HG02759 (cell line): ENCODE measurements around the gene MYO15B.

Source experiments
- ATAC-seq: cut with Tn5 transposase; IDR thresholded peaks from one replicate; pipeline ENCODE4 v1.9.1; 2021; ENCODE audit warnings: mild to moderate bottlenecking, moderate library complexity; ENCODE audit not compliant: unreplicated experiment

The MYO15B gene

DNA sequence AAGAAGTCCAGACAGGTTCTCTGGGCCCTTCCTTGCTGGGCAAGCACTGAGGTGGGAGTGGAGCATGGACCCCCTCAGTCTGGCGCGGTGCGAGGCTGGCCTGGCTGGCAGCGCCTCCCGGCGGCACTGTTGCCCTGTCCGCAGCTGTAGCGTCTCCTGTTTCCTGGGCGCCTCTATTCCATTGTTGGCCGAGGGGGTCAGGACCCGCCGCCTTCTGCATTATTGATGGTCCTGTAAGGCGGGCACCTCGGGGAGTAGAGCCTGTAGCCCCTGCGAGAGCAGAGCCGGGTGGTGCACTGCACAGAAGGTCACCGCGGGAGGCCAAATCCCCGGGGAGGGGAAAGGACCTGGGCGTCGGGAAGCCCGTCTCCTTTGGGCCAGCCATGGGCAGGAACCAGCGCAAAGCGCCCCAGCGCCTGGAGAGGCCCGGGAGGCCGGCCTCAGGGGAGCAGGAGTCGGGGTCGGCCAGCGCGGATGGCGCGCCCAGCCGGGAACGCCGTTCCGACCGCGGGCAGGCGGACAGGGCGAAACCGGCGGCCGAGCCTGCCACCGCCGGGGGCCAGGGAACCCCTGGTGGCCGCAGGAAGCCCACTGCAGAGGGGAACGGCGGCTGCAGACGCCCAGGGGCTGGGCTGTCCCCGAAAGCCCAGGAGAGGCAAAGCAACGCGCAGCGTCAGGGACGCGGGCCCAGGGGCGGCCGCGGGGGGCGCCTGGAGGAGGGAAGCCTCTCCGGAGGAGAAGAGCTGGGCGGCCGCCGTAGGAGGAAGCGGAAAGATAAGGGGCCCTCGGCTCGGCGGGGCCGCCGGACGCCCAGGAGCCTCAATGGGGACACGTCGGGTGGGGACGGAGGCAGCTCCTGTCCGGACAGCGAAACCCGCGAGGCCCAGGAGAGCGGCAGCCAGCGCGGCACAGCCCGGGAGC lies at the start of gene MYO15B:
MYO15B (plus strand) TSS at position 126 of the 921 bp plus-strand sequence; CDS start at position 384, 258 bp downstream.
- ATAC-seq: no peak

DNA sequence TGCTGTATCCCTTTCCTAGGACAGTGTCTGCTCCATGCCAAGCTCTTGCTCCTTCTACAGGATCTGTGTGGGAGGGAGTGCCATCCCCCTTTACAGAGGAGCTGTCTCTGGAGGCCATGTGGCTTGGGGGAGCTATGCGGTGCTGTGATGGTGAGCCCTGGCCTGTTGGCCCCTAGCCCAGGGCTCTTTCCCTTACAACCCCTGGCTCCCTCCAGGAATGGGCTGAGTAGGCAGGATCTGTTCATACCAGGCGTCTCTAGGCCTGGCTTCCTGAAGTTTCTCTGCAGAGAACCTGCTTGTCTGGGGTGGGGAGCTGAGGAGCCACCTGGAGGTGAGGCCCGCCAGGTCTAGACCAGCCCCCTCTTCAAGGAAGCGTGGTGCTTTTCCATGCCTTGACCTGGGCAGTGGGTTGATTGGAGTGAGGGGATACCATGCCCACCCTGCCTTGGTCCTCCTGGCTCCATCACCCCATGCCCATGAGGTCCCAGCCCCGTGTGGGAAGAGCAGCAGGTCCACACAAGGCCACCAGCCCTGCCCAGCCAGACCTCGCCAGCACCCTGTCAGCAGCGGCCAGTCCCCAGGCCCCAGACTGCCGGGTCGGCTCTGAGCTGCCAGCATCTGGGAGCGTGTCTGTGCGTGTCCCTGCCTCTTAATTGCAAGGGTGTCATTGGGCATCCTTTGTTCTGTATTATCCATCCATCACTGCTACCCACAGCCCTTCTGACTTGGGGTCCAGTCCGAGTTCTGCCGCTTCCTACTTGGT lies 47.5 kb upstream of the MYO15B start:
- ATAC-seq: no peak

DNA sequence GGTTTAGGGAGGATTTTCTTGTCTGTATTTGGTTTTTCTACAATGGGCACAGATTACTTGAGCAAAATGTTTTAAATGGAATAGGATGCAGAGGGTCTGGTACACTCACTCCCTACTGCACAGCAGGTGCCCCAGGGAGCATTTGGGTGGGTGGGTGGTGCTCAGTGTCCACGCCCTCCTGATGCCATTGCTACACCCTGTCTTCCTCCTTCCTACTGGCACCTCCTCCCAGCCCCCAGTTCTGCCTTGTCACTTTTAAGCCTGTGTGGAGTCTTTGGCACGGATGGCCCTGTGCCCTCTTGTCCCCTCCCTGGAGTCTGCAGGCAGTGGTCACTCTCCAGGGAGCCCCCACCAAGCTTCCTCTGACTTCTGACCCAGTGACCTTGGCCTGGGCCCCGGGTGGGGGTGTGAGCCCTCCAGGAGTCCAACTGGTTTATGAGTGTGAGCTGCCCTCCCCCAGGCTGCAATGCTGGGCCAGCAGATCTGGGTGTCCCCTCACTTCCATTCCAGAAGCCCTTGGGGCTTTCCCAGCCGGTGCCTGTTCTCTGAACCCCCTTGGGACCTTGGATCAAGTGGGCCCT lies 46.6 kb upstream of the MYO15B start:
- no peak for ATAC-seq

DNA sequence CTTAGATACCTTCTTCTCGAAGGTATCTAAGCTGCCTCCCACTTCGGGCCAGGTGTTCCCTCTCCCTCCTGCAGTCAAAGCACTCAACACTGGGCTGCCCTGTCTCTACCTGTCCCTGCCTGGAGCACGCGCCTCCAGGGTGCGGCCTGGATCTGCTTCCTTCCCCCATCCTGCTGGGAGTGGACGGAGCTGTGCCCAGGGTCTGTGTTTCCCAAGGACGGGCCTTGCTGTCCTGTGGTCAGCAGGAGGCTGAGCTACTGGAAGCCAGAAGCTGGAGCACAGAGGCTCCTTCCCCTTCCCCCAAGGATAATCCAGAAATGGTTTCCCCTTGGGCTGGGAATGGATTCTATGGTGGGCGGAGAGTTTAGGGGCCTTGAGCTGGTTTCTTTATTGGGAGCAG lies 45.4 kb upstream of the MYO15B start:
- no peak for ATAC-seq

DNA sequence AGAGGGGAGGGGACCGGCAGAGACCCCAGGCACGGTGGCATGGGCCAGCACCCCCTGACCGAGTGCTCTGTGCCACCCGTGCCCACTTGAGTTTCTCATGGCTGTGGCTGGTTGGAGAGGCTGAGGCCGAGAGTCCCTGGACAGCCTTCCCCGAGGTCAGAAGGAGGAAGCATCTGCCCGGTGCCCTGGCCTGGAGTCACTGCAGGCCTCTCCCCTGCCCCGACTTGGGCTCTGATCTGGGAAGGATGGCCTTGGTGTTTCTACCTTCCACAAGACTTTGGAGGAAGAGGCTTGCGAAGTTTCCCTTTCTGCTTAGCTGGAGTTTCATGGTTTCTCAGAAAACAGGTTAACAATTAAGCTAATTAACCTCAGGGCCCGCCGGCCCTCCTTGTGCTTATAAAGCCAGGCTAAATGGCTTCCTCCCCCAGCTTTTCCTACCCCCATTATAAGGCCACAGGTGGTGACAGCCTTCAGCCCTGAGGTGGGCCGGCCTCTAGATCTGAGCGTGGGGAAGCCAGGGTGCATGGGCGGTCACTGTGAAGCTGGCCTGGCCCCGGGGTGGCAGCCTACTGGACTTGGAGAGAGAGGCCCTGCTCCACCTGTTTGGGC lies 44.8 kb upstream of the MYO15B start:
- no peak for ATAC-seq

DNA sequence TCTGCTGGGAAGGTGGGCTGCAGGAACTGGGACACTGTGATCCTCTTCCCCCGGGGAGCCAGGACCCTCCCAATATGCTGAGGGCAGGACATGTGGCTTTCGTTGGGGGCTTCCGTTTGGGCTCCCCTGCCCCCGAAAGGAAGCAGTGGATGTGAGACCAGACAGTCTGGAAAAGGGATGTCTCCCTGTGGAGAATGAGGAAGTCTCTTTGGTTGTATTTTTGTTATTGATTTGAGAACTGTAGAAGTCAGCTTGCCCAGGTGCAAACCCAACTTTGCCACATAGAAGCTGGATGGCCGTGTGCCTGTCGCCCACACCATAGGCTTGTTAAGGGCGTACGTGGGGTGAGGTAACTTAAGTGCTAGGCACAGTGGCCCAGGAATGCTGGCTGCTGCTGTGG lies 43.4 kb upstream of the MYO15B start:
- ATAC-seq: no peak

DNA sequence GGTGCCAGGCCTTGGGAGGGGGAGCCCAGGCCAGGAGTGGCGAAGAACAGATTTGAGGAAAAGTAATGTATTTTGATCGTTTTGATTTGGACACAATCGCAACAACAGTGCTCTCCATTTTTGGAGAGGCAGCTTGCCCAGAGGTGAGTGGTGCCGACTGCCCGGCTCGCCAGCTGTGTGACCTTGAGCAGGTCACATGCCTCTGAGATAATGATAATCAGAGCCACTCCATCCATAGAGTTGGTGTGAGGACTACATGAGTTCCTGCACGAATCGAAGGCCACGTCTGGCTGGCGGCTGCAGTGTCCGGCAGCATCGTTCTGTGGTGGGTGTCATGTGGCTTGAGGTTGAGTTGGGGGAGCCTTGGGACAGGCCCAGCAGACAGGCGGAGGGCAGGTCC lies 41.4 kb upstream of the MYO15B start:
- no peak for ATAC-seq

DNA sequence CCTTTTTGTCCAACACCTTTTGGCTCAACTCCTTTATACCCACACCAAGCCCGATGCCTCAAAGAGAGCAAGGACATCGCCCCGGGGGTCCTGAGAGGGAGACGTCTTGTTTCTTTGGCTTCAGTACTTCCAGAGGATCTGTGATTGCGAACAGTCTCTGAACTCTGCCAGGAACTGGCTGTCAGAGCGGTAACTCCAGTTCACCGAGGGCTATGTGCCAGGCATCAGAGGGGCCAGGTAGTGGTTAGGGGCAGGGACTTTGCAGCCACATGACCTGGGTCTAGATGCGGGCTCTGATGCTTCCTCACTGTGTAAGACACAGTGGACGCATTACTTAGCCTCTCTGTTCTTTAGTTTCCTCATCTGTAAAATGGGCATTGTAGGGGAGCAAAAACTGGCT lies 40.5 kb upstream of the MYO15B start:
- no peak for ATAC-seq

DNA sequence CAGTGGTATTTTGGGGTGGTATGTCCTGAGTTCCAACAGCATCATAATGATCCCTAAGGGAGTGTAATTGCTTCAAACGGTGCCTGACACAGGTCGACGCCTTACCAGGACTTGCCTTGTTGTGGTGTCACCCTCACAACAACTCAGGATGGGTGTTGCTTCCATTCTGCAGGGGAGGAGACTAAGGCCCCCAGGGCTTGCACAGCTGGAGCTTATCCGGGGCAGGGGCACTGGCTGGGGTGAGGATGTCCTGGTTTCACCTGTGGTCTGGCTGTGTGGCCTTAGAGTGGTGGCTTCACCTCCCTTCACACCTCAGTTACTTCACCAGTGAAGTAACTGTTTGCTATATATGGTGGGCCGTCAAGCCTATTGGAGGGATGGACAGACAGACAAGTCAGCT lies 38.8 kb upstream of the MYO15B start:
- no peak for ATAC-seq

DNA sequence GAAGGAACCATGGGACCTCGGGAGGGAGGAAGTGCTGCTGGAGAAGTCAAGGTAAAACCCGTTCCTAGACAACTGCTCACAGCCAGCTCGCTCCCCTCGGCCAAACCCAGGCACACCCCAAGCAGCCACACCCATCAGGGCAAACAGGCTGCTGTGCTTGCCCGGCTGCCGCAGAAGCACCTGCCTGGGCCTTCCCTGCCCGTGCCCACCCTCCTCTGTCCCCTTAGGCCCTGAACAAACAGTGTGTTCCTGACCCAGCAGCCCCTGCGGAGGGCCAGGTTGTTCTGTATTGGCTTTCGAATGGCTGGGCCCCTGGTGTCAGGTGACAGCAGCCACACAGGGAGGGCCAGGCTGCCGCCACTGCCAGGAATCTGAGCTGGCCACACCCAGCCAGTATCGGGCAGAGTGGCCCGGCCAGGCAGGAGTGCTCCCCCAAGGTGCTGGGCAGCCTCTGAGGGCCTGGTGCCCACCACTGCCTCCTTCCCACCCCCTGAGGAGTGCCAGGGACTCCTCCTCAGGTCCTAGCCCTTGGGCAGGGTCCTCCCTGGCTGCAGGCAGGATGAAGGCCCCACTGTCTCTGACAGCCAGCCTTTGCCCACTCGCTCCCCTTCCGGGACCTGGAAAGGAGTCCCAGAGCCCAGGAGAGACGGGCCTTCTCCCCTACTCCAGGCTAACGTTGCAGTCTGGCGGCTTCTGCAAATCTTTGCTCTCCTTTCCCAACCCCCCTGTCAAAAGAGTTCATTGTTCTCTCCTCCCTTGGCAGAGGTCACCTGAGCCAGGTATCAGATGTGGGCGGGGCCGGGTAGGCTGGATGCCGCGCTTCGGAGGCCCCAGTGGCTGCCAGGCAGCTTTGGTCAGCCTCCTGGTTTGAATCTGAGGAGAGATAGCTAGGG lies 38.1 kb upstream of the MYO15B start:
- ATAC-seq: no peak

DNA sequence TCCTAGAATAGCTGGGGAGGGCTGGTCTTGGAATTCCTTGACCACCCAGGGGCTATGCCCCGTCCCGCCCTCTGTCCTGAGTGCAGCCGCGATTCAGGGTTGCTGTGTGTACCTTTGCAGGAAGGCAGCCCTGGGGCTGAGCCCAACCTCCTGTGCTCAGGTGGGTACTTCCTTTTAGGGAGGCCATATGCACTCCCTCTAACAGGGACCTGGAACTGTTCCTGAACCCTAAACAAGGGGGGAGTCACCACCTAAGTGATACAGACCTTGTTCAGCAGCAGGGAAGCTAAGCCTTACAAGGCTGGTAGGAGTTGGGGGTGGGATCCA lies 37.5 kb upstream of the MYO15B start:
- ATAC-seq: no peak

DNA sequence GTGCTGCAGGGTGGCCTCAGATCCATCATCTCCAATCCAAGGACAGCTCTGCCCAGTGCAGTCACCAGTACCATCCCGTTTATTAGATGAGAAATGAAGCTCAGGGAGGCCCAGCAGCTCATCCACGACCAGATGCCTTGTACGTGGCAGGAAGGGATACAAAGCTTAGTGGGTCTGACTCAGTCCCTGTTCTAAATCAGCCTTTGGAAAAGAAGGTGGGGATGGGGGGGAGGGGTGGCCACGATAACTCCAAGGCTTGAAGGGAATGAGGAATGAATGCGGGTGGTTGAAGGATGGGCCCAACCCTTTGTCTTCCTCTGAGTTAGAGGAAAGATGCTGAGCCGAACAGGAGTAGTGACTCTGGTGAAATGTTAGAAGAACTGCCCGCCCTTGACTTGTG lies 36.3 kb upstream of the MYO15B start:
- ATAC-seq: no peak

DNA sequence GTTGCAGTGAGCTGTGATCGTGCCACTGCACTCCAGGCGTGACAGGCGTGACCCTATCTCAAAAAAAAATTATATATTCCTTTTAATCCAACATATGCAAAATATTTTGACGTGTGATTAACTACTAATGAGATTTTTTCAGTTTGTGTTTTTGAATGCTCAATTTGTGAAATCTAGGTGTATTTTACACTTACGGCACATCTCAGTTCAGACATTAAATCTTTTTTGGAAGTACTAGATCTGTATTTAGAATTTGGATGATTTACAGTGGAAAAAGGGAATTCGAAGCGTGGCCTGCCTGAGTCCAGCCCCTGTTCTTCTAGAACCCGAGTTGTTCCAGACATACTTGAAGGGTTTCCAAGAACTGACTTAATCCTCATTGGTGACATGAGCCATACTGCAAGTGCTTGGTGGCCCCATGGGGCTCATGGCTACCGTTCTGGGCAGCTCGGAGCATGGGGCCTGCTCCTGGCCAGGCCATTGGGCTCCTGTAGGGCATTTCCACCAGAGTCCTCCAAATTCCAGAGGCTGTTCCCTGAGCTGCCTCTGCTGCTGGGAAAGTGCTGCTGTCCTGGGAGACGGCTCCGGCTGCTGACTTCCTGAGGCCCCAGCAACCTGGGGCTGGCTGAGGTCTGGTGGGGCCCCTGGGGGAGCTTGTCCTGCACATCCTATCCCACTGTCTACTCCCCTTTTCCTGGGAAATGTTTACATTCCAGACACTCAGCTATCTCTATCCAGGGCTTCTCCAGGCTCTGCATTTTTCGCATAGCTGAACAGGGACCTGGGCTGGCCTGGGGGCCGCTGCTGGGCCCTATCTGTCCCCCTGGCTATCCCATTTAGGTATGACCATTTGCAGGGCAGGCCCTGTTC lies 34.9 kb upstream of the MYO15B start:
- no peak for ATAC-seq

DNA sequence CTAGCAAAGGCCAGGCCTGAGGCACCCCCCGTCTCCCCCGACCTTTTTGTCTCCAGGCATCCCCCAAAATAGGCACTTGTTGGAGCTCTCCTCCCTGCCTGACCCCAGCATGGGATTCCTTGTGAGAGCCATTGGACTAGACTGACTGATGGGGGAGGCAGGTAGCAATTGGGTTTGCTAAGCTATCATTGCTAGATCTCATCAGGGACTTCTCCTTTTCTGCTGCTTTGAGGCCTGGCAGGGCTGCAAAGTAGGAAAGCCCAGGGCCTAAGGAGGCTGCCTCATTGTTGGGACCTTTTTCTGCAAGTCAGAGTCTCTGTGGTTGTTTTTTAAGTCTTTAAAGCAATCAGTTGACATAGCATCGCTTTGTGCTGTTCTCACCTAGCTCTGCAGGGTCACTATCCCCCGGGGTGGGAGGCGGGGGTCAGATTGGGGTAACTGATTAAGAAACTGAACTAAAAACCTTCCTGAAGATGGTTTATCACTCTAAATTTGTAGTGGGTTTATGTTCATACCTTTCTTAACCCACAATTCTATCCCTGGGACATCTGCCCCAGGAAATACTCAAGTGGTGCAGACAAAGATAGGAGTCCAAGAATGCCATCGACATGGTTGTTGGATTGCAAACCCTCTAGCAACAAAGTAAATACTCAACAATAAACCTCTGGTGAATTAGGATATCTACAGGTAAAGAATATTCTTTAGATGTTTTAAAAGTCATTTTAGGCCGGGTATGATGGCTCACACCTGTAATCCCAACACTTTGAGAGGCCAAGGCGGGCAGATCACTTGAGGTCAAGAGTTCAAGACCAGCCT lies 34.1 kb upstream of the MYO15B start:
- no peak for ATAC-seq

DNA sequence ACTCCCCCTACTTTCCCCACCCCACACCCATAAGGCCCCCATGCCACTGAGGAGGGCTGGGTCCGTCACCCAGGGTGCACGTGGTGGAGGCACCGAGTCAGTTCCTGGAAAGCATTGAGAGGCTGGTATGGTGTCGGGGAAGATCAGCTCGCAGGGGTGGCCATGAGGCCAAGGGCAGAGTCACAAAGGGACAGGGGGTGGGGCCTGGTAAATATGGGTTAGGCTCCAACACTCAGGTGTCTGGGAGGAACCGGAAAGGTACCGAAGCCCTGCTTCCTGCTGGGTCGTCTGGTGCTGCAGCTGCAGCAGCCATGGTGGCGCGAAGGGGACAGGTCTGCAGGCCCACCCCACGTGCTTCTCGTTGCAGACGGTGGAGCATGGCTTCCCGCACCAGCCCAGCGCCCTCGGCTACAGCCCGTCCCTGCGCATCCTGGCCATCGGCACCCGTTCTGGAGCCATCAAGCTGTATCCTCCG lies 31.9 kb upstream of the MYO15B start:
- no peak for ATAC-seq

DNA sequence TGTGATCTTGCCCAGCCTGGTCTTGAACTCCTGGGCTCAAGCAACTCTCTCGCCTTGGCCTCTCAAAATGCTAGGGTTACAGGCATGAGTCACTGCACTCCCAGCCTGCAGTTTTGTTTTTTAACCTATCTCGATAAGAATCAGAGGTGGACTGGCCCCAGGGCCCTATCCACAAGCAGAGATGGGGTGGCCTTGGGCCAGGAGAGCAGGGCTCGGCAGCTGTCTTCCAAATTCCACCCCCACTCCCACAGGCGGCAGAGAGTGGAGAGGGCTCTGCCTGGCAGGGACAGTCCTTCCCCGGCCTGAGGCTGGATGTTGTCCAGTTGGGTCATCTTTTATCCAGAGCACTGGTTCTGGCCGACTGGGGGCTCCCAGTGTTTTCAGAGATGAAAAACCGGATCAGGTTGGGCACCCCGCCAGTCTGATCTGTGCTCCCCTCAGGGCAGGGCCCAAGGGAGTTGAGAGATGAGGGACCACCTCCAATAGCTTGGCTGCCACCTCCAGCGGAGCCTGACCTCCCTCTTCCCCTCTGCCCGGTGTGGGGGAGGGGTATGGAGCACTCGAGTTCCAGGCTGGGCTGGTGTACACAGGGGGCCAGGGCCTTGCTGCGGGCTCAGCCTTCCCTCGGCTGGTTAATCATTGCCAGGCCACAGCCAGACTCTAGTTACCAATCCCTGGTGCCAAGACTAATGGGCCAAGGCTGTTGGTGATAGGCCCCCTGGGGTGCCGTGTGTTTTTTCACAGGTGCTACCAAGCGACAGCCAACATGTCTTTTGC lies 30.3 kb upstream of the MYO15B start:
- no peak for ATAC-seq

DNA sequence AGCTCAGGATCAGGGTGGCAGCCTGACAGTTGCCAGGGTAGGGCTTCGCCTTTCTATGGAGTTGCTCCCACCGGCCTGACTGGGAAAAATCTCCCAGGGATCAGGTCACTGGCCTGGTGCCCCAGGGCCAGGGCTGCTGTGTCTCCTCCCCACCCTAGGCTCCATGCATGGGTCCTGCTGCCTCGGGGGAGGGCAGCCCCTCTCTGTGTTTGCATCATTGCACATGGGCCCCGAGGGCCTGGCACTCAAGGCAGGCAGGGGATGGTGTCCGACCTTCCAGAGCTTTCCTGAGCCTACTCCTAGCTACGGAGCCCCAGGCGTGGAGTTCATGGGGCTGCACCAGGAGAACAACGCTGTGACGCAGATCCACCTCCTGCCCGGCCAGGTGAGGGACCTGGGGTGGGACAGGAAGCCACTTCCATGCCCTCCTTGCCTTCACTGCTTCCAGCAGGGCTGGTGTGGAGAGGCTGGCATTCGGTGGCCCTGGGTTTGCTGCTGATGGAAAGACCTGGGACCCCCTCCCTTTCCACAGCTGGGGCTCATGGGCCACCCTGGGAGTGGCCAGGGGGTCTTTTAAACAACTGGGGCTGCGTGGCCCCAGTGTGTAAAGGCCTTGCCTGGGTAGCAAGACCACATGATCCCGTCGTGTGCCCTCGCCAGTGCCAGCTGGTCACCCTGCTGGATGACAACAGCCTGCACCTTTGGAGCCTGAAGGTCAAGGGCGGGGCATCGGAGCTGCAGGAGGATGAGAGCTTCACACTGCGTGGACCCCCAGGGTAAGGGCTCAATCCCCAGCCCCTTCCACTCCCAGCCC lies 29.5 kb upstream of the MYO15B start:
- ATAC-seq: no peak
